Upper lobe of left lung (tissue), 6 donors: Measurements from ENCODE around the gene TBX6. TPM values are rescaled to one million over a fixed set of nuclear protein-coding genes. Genes with fewer than 3 reads are reported as not detected.

Experiments used
- ATAC-seq, 2 donors: fragments of 200-7000 bp; cut with Tn5 transposase; one replicate each; pipeline ENCODE4 v1.9.1; 2022; ENCODE audit warnings: mild to moderate bottlenecking in 2 of 2, moderate library complexity in 2 of 2; ENCODE audit not compliant: low FRiP score in 2 of 2
- DNase-seq, 2 donors: peaks; one replicate each; pipeline ENCODE4 v3.0.0-alpha.2; 2019 to 2020
- H3K27ac ChIP-seq, 4 donors: fragments of 200-600 bp; sonication (generic); one replicate each; pipeline ENCODE4 v1.5.1; 2016 to 2019
- H3K27me3 ChIP-seq, 4 donors: fragments of 200-600 bp; sonication (generic); one replicate each; pipeline ENCODE4 v1.5.1; 2017 to 2019
- H3K36me3 ChIP-seq, 4 donors: fragments of 200-600 bp; sonication (generic); one replicate each; pipeline ENCODE4 v1.5.1; 2016 to 2019
- H3K4me1 ChIP-seq, 4 donors: fragments of 200-600 bp; sonication (generic); one replicate each; pipeline ENCODE4 v1.5.1; 2018 to 2019
- H3K4me3 ChIP-seq, 4 donors: fragments of 200-600 bp; sonication (generic); one replicate each; pipeline ENCODE4 v1.5.1; 2017 to 2019; ENCODE audit warnings: mild to moderate bottlenecking in 2 of 4, moderate library complexity in 1 of 4
- H3K9me3 ChIP-seq, 4 donors: fragments of 200-600 bp; sonication (generic); one replicate each; pipeline ENCODE4 v1.5.1; 2018 to 2019
- EP300 ChIP-seq, 4 donors: sonication (generic); formaldehyde crosslinking; IDR thresholded peaks; one replicate each; pipeline ENCODE4 v1.5.1; 2017; ENCODE audit warnings: antibody characterized with exemption in 4 of 4, control low read depth in 2 of 4
- POLR2A ChIP-seq, 4 donors: fragments of 450-650 bp; IDR thresholded peaks; one replicate each; pipeline ENCODE4 v1.5.1; 2016 to 2017; ENCODE audit warnings: antibody characterized with exemption in 4 of 4, mild to moderate bottlenecking in 2 of 4
- POLR2AphosphoS5 ChIP-seq, 2 donors: sonication (generic); formaldehyde crosslinking; IDR thresholded peaks; one replicate each; pipeline ENCODE4 v1.5.1; 2017; ENCODE audit warnings: antibody characterized with exemption in 2 of 2
- WGBS, 2 donors: methylation state at CpG; one replicate each; pipeline ENCODE4 v1.1.5; 2017 to 2018; 5-methylcytosine and 5-hydroxymethylcytosine counted together
- total RNA-seq, 6 donors: library from RNA; depleted of rRNA in 4 of 6; stranded (reverse); fragments of >200 nt in 4 of 6; gene quantifications; one replicate each; pipeline versions ENCODE4 v1.1.0 to v1.2.1, GENCODE V29; 2016 to 2021
- TF ChIP-seq, protein P1 (sequence below), 6 experiments: fragments of 450-650 bp in 4 of 6; fragments of 200-600 bp in 2 of 6; sonication (generic) in 2 of 6; IDR thresholded peaks; one replicate each; pipeline ENCODE4 v1.5.1; 2016 to 2019; ENCODE audit warnings: antibody characterized with exemption in 6 of 6
- donor health status: DM: no; HTN: no; CAD: no; lungs with moderate emphysema.
- donor health status: DM: no; HTN: yes; CAD: no; lungs with severe emphysema.

TBX6 gene
- total RNA-seq, 6 donors from 2014 or later: 0.69 to 9.4 (median 1.4) TPM

DNA sequence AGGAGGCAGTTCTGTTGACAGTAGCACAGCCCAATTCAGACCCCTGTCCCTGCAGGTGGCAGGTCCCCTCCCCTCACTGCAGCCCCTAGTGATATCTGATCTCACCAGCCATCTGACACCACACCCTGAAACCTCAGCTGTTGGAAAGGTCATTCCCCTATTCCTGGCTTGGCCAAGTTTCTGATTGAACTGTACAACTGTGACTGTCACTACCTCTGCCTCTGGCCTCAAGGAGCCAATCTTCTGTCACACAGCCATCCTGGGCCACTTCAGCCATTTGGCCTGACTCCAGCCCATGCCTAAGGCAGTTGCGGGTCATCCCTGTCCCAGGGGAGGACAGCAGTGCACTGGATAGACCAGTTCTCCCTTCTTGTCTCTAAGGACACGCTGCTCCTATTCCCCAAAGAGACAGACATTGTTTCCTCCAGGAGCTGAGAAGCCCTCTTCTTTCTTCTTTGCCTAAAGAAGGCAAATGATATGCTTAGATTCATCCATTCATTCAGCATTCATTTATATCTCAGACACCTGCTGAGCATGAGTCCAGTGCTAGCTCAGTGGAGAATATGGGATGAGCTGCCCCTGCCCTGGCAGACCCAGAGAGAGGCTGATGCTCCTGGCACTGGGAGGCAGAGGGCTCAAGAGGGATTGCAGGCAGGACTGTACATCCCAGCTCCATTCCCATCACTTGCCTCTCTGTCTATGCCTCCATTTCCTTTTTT, 30.7 kb downstream of the TBX6 start:
- Histone ChIP-seq H3K4me3 (no peak overlapping the region), H3K9me3 (no peaks in the 10 kb centered on the region), H3K27ac (no peak overlapping the region), H3K27me3 (no peaks in the 10 kb centered on the region), H3K4me1 (peaks cover 9 to 17% (median 11%) of the 10 kb centered on the region in 4 donors), H3K36me3 (no peaks in the 10 kb centered on the region)
- no peak for DNase-seq
- TF ChIP-seq POLR2AphosphoS5 (IDR thresholded peaks at IDR 0.05) (no peak), EP300 (IDR thresholded peaks at IDR 0.05) (no peak), POLR2A (IDR thresholded peaks at IDR 0.05) (no peak)
- TF ChIP-seq, protein P1, sequence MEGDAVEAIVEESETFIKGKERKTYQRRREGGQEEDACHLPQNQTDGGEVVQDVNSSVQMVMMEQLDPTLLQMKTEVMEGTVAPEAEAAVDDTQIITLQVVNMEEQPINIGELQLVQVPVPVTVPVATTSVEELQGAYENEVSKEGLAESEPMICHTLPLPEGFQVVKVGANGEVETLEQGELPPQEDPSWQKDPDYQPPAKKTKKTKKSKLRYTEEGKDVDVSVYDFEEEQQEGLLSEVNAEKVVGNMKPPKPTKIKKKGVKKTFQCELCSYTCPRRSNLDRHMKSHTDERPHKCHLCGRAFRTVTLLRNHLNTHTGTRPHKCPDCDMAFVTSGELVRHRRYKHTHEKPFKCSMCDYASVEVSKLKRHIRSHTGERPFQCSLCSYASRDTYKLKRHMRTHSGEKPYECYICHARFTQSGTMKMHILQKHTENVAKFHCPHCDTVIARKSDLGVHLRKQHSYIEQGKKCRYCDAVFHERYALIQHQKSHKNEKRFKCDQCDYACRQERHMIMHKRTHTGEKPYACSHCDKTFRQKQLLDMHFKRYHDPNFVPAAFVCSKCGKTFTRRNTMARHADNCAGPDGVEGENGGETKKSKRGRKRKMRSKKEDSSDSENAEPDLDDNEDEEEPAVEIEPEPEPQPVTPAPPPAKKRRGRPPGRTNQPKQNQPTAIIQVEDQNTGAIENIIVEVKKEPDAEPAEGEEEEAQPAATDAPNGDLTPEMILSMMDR (IDR thresholded peaks at IDR 0.05): no peak
- WGBS, 2 donors: 53 to 69% methylated on average over 2 of the region's 2 CpGs
- ATAC-seq: no peak

DNA sequence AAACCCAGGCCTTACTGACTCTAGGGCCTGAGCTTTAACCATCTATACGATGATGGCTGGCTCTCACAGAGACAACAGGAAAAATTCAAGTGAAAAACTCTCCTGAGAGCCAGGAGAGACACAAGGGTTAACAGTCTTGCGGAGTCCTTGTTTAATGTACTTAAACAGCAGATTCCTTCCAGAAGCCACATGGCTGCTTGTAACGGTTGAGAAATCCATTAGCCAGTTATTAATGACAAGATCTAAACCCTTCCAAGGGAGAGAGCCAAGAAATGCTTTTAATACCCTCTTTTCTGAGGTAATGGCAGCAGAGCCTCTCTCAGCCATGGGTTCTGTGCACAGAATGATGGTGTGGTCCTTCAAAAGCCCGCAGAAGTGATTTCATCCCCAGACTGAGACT, 31.4 kb downstream of the TBX6 start:
- 71 to 83% methylated on average over 4 of the region's 4 CpGs for WGBS, 2 donors
- no peaks in the 10 kb centered on the region for H3K27me3 ChIP-seq
- DNase-seq (no peak), ATAC-seq (no peak)
- no peak overlapping the region for H3K4me3 ChIP-seq
- no peak overlapping the region for H3K27ac ChIP-seq
- no peak for TF ChIP-seq POLR2A (IDR thresholded peaks at IDR 0.05)
- peaks cover 9 to 17% (median 11%) of the 10 kb centered on the region in 4 donors for H3K4me1 ChIP-seq
- no peaks in the 10 kb centered on the region for H3K36me3 ChIP-seq
- no peaks in the 10 kb centered on the region for H3K9me3 ChIP-seq

DNA sequence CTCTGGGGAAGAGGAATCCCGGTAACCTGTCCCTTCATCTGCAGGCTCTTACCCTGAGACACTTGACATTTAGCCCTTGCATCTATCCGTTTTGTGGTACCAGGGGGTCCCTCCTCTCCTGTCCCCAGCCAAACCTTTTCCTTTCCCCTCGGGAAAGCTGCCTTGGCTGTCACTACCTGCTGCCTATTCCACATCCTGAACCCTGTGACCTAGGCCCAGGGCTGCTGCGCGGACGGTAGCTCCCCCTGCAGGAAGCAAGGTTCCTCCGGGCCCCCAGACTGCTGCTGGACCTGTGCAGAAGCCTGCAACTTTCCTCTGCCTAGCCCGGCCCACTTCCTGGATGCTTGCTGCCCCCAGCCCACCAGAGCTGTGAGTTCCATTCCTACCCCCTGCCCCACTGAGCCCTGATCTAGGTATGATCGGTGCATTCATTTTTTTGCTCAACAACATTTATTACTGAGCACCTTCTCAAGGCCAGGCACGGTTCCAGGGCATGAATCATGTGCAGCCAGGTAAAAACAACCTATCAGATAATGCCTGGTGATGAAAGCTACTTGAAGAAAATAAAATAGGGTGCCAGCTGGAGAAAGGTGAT, 36.7 kb downstream of the TBX6 start:
- no peaks in the 10 kb centered on the region for H3K36me3 ChIP-seq
- TF ChIP-seq, protein P1 (IDR thresholded peaks at IDR 0.05): peak in 2 of 6 experiments; percentile 14 to 31
- no peak for TF ChIP-seq EP300 (IDR thresholded peaks at IDR 0.05)

DNA sequence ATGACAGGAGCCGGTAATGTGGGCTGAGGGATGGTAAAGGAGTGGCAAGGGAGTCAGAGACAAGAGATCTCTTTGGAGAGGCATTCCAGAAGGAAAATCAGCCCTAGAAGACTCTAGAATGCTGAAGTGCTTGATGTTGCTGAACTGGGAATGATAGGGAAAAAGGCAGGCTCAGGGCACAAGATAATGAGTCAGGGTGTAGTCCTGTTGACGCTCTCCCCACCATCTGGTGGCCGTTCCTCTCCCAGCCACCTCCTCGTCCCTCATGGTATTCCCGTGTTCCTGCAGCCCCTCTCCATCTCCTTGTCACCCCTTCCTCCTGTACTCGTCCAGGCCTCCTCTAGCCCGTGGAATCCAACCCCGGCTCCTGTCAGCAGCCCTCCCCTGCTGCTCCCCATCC, 37.3 kb downstream of the TBX6 start:
- DNase-seq (no peak), ATAC-seq (no peak)
- no peak for TF ChIP-seq POLR2AphosphoS5 (IDR thresholded peaks at IDR 0.05)
- no peak for TF ChIP-seq EP300 (IDR thresholded peaks at IDR 0.05)
- TF ChIP-seq, protein P1 (IDR thresholded peaks at IDR 0.05): no peak
- no peak for TF ChIP-seq POLR2A (IDR thresholded peaks at IDR 0.05)
- H3K9me3 ChIP-seq: no peaks in the 10 kb centered on the region
- WGBS, 2 donors: 84 to 91% methylated on average over 8 of the region's 8 CpGs
- no peak overlapping the region for H3K4me3 ChIP-seq
- no peak overlapping the region for H3K27ac ChIP-seq
- no peaks in the 10 kb centered on the region for H3K36me3 ChIP-seq
- no peaks in the 10 kb centered on the region for H3K27me3 ChIP-seq
- H3K4me1 ChIP-seq: peaks cover 9 to 21% (median 17%) of the 10 kb centered on the region in 4 donors

More for the DNA sequence above, 36.7 kb downstream of the TBX6 start:
- Histone ChIP-seq H3K9me3 (no peaks in the 10 kb centered on the region), H3K4me1 (peaks cover 9 to 21% (median 17%) of the 10 kb centered on the region in 4 donors), H3K27ac (no peak overlapping the region), H3K27me3 (no peaks in the 10 kb centered on the region), H3K4me3 (no peak overlapping the region)
- 42 to 50% methylated on average over 10 of the region's 10 CpGs for WGBS, 2 donors
- DNase-seq (peak in 1 of 2 donors; percentile 65), ATAC-seq (peak in 1 of 2 donors; percentile 52)

DNA sequence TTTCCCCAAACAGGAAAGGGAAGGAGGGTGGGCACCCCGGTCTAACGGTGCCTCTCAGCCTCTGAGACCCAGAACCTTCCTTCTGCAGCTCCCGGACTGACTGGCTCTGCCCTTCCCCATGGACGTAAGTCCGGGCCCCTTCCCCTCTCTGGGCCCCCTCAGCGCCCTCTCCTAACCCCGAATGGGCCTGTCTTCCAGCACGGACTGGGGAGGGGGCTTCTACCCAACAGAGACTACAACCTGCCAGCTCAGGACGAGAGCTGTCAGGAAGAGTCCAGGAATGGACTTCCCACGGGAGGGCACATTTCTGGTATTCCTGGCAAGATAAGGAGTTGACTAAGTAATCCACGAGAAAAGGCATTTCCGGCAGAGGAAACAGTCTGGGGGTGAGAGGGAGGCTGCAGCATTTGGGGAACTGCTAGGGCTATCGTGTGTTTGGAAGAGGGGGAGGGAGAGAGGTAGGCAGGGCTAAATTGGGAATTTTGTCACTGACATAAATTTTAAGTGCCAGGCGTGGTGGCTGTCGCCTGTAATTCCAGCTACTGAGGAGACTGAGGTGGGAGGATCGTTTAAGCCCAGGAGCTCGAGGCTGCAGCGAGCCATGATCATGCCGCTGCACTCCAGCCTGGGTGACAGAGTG, 38.2 kb downstream of the TBX6 start:
- TF ChIP-seq POLR2AphosphoS5 (IDR thresholded peaks at IDR 0.05) (no peak), POLR2A (IDR thresholded peaks at IDR 0.05) (no peak), EP300 (IDR thresholded peaks at IDR 0.05) (no peak)
- TF ChIP-seq, protein P1 (IDR thresholded peaks at IDR 0.05): no peak
- DNase-seq: no peak
- WGBS, 2 donors: 4 to 7% methylated on average over 12 to 19 of the region's 19 CpGs
- Histone ChIP-seq H3K4me3 (peak overlapping the region; percentile 74 to 98 (median 92)), H3K9me3 (no peaks in the 10 kb centered on the region), H3K4me1 (peaks cover 9 to 21% (median 17%) of the 10 kb centered on the region in 4 donors), H3K27me3 (no peaks in the 10 kb centered on the region), H3K27ac (peak overlapping the region in 3 of 4 donors; percentile 7 to 73 (median 68)), H3K36me3 (no peaks in the 10 kb centered on the region)
- ATAC-seq: peak; percentile 9 to 34
